Measurements from ENCODE around the gene DIPK1B.
"Not testable (repeated sequence)": the region's sequence is repeated elsewhere in the genome, so short reads cannot be mapped to it uniquely, and the experiment has no call there.

DIPK1B gene

GRCh38 chr9:136754059-136754572, 41.7 kb downstream of the DIPK1B start:
- no peak for DNase-seq (ENCODE audit: low spot score)

GRCh38 chr9:136754626-136755301, 42.4 kb downstream of the DIPK1B start:
- DNase-seq (ENCODE audit: low spot score): no peak

- not testable (repeated sequence) for DNase-seq (ENCODE audit: low spot score)
Observed at GRCh38 chr9:136755302-136756133, 43.1 kb downstream of the DIPK1B start.

GRCh38 chr9:136756134-136756438, 43.7 kb downstream of the DIPK1B start:
- no peak for DNase-seq (ENCODE audit: low spot score)

DNA sequence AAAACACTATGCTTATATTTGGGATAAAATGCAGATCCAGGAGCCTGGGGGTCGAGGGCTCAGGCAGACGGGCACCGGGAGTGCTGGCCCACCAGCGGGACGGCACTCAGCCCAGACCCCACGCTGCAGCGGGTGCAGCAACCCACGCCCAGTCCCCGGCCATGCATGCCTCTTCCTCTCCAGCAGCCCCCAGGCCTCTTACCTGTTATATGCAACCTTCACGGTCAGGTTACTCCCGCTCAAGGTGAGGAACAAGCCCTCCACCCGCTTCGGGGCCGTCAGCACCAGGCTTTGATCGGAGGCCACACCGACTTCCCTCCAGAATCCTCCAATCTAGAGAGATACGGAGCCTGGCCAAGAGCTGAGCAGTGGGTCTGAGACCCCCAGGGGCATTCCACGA, 44.5 kb downstream of the DIPK1B start:
- DNase-seq (ENCODE audit: low spot score): no peak

DNA sequence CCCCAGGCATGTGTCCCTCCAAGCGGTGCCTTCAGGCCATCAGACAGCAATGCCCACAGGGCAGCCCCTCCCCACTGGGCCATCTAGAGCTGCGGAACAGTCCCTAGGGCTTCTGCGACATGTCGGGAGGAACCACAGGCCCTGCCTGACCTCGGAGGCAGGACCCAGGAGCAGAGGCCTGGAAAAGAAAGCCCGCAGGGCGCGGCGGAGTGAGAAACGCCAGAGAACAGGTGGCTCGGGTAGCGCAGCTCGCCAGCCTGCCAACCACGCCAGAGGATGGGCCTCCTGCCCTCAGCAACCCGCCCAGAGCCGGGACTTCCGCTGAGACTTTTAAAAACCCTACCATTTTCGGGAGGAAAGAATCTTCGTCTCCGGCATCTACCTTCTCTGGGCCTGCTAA, 45.0 kb downstream of the DIPK1B start:
- DNase-seq (ENCODE audit: low spot score): no peak

GRCh38 chr9:136757751-136758140, 45.4 kb downstream of the DIPK1B start:
- DNase-seq (ENCODE audit: low spot score): no peak

DNA sequence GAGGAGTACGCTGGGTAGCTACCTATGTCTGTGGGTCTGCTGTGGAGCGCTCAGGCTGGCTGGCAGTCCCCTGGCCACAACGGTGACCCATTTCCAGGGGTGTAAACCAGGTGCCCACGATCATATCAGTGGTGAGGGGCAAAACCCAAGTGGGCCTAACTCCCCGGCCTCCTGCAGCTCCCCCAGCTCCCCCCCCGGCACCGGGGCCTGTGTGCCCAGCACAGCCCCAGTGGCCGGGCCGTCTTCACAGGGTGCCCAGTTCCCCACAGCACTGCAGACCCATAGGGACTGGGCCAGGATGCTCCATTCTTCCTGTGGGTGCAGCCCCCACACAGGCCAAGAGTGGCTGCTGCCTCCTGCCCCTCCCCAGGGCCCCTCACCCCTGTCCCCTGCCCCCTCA, 46.6 kb downstream of the DIPK1B start:
- DNase-seq (ENCODE audit: low spot score): no peak

DNA sequence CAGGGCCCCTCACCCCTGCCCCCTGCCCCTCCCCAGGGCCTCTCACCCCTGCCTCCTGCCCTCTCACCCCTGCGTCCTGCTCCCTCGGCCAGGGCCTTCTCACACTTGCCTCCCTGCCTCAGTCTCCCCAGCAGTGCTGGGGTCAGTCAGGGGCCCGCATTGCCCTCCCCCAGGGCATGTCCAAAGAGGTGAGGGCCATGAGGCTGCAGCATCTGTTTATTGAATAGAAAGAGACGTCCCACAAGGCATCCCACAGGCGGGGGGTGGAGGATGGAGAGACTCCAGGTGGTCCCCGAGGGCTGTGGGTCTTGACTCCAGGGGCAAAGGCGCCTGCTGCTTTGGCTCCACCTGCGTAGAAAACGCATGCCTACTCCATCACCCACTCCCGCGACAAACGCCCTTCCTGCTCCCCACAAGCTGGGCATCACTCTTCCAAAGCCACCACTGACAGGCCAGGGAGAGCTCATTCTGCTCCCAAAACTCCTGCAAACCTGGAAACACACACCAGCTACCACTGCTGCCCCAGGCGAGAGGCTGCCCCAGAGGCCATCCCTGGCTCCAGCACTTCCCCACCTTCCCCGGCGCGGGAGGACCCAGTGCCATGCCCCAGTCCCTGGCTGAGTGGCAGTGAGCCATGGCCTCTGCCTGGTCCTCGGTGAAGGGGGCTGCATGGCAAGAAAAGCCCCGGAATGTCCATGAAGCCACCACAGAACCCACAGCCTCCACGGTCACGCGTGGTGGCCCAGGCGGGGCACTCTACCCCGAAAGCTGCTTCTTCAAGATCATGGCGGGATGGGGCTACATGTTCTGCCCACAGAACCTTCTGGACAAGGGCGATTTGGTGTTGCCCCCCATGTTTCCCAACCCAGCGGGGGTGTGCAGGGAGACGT, 47.3 kb downstream of the DIPK1B start:
- no peak for DNase-seq (ENCODE audit: low spot score)

GRCh38 chr9:136760424-136760823, 48.1 kb downstream of the DIPK1B start:
- DNase-seq (ENCODE audit: low spot score): no peak

DNA sequence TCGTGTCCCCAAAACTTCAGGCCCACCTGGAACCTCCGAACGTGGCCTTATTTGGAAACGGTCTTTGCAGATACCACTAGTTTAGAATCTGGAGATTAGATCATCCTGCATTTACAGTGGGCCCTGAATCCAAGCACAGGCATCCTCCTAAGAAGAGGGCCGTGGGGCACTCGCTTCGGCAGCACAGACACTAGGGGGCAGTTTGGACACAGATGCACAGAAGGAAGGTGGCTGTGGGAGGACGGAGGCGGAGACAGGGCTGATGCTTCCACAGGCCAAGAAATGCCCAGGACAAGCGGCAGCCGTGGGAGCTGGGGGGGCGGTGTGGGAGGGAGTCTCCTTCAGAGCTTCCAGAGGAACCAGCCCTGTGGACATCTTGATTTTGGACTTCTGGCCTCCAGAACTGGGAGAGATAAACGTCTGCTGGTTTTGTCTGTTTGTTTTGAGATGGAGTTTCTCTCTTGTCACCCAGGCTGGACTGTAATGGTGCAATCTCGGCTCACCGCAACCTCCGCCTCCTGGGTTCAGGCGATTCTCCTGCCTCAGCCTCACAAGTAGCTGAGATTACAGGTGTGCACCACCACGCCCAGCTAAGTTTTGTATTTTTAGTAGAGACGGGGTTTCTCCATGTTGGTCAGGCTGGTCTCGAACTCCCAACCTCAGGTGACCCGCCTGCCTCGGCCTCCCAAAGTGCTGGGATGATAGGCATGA, 48.6 kb downstream of the DIPK1B start:
- DNase-seq (ENCODE audit: low spot score): not testable (repeated sequence)

GRCh38 chr9:136761545-136761981, 49.2 kb downstream of the DIPK1B start:
- DNase-seq (ENCODE audit: low spot score): no peak

- no peak for DNase-seq (ENCODE audit: low spot score)
Observed at GRCh38 chr9:136762221-136762691, 49.9 kb downstream of the DIPK1B start.

- DNase-seq (ENCODE audit: low spot score): no peak
Observed at GRCh38 chr9:136762915-136763648, 50.7 kb downstream of the DIPK1B start.

DNA sequence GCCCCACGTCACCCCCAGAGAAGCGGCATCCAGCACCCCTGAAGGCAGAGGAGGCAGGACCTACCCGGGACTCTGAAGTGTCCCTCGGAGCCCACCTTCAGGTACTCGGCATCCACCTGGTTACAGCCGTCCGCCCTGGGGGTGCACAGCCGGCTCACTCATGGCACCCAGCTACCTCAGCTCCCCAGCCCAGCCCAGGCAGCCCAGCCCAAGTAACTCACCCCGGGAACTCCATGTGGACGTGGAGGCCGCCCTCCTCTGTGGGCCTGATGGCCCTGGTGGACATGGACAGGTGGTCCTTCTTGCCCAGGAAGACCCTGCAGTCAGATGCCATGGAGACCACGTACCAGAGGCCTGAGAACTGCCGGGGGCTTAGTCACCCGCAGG, 51.3 kb downstream of the DIPK1B start:
- DNase-seq (ENCODE audit: low spot score): no peak

- DNase-seq (ENCODE audit: low spot score): no peak
Observed at GRCh38 chr9:136764301-136764891, 52.0 kb downstream of the DIPK1B start, which contains the start of gene LCN15. LCN15 (minus strand) TSS chr9:136764518; CDS start chr9:136764488, 30 bp downstream.

GRCh38 chr9:136765041-136765440, 52.7 kb downstream of the DIPK1B start:
- no peak for DNase-seq (ENCODE audit: low spot score)

- not testable (repeated sequence) for DNase-seq (ENCODE audit: low spot score)
Observed at GRCh38 chr9:136765745-136766409, 53.5 kb downstream of the DIPK1B start.

GRCh38 chr9:136766410-136767120, 54.2 kb downstream of the DIPK1B start:
- not testable (repeated sequence) for DNase-seq (ENCODE audit: low spot score)

Data from left forelimb (tissue), 1 donor.